DMS153 treated with DMSO at 0.1 percent for 48 hours (cell line): Measurements from ENCODE around the gene OTOF.

ENCODE experiments used
- DNase-seq: peaks from one replicate; lab custom pipeline; 2025; ENCODE audit not compliant: unreplicated experiment; lab: John Stamatoyannopoulos, UW

The OTOF gene

DNA sequence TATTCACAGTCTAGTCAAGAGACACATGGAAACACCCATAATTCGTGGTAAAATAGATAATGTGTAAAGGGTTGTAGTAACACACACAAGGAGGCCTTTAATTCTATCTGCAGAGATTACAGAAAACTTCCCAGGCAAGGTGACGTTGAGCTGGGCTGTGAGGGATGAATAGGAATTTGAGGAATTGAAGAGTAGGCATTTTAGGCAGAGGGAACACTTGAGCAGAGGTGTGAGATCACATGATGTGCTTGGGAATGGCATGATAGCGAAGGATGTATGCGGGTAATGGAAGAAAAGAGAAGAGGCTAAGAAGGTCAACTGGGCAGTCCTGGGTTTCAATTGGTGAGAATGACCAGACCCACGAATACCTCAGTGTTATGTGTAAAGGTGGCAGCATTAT lies 56.0 kb downstream of the OTOF start:
- DNase-seq = no peak

DNA sequence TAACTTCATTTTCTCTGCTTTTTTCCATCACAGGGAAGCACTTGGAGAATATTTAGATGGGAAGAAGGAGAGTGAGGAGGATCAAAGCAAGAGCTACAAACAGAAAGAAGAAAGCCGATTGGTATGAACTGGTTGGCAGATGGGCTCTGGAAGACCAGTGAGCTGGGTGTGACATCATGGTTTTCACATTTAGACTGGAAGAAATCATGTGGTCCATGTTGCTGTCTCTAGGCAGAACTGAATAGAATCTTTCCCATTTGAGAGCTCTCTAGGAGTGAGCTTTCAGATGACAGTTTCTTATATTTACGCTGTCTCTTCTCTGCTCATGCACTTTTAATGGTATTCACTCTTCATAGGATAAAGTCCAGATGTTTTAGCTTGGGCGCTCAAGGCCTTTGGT lies 63.6 kb downstream of the OTOF start:
- no peak for DNase-seq

GRCh38 chr2:26412091-26412673 lies 65.7 kb downstream of the OTOF start:
- no peak for DNase-seq

DNA sequence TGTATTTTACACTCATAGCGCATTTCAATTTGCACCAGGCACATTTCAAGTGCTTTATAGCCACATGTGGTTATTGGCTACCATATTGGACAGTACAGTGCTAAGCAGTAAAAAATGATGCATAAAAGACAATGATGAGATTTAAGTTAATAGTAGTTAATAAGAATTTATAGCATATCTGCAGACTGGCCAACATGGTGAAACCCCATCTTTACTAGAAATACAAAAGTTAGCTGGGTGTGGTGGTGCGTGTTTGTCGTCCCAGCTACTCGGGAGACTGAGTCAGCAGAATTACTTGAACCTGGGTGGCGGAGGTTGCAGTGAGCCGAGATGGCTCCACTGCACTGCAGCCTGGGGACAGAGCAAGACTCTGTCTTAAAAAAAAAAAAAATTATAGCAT lies 66.5 kb downstream of the OTOF start:
- DNase-seq = no peak

GRCh38 chr2:26410764-26411243 lies 67.1 kb downstream of the OTOF start:
- DNase-seq = no peak

- no peak for DNase-seq
Measured at GRCh38 chr2:26409785-26410184, 68.1 kb downstream of the OTOF start.

DNA sequence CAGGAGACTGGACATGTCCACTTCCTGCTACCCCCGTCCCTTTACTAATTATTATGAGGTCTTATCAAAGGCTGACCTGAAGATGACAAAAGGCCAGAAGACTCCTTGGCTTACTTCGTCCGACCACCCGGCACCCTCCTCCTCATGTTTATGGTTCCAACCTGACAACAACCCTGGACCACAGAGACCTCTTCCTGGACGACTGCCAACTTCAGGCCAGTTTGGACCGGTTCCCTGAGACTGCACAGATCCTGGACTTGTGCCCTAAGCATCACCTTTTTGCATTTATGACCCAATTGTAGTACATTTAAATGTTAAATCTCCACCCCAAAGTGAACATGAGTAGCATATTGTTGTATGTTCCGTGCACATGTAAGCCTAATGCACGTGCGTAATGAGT lies 70.4 kb downstream of the OTOF start:
- DNase-seq = no peak
